ENCODE data around the gene OSBPL7. TPM values are rescaled to one million over a fixed set of nuclear protein-coding genes. Genes with fewer than 3 reads are reported as not detected.

OSBPL7 gene
- total and polyA plus RNA-seq, 2 donors (not counting 3 experiments of a cell fraction or from before 2014, with no cell fraction given) = 16.2 to 29.1 TPM

DNA sequence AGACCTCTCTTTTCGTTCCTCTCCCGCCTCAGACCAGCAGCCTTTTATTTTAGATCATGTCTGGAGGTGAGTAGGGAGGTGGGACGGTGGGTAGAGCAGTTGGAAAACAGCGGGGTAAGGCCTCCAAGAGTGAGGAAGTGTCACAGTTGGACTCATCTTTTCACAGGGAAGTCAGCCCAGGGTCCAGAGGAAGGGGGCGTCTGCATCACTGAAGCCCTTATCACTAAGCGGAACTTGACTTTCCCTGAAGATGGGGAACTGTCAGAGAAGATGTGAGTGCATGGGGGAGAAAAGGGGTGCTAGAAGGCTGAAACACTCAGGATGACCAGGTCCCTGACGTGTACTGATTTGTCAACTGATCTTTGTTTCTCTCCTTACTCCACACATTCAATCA lies 10.3 kb upstream of the OSBPL7 start:
- Histone ChIP-seq H3K4me2 (ENCODE audit: insufficient read depth, low read length) (peak overlapping the region; percentile 90), H3K9me3 (replicated peaks; ENCODE audit: control insufficient read depth, insufficient read depth, low read length) (no peaks in the 10 kb centered on the region), H3K9me1 (replicated peaks; ENCODE audit: control insufficient read depth, extremely low read depth, insufficient read depth, low read length) (no peaks in the 10 kb centered on the region), H2AFZ (ENCODE audit: low read depth, low read length) (peak overlapping the region; percentile 81), H3K27ac (ENCODE audit: insufficient read depth, low read depth, low read length) (no peak overlapping the region), H3K4me1 (ENCODE audit: control insufficient read depth, extremely low read depth, insufficient read depth, low read length) (peaks cover 28% of the 10 kb centered on the region), H3K9ac (replicated peaks; ENCODE audit: extremely low read depth, insufficient read depth, low read length) (peak overlapping the region; percentile 5), H3K79me2 (ENCODE audit: control insufficient read depth, insufficient read depth, low read length) (peaks cover 14% of the 10 kb centered on the region), H4K20me1 (replicated peaks; ENCODE audit: control insufficient read depth, extremely low read depth, insufficient read depth, low read length) (no peaks in the 10 kb centered on the region), H3K36me3 (ENCODE audit: control insufficient read depth in 2 of 2, extremely low read depth in 1 of 2, insufficient read depth in 2 of 2, low read length in 2 of 2) (peaks cover 0 to 11% of the 10 kb centered on the region in 2 experiments), H3K27me3 (ENCODE audit: control insufficient read depth in 2 of 2, insufficient read depth in 2 of 2, low read length in 2 of 2) (no peaks in the 10 kb centered on the region), H3K4me3 (replicated peaks in 1 of 3; ENCODE audit: insufficient read depth in 1 of 3, low read depth in 1 of 3, low read length in 3 of 3) (peak overlapping the region in 1 of 3 experiments; percentile 37)
- FAIRE-seq (peak; percentile 26), DNase-seq (ENCODE audit: low read depth, low spot score) (no peak)
- intact Hi-C loops (cut with micrococcal nuclease) (loop anchor here (1.0 to 2.0 kb wide), 2 partner anchors 11 to 55 kb away; partner anchors contain the start of gene OSBPL7), dilution Hi-C loops (cut with MboI; ENCODE audit: extremely low pct_ligation_motif_present, low sequenced_read_pairs) (no loop called here)
- TF ChIP-seq POLR2AphosphoS5 (IDR thresholded peaks at IDR 0.05; ENCODE audit: insufficient read depth, low read depth, low read length) (no peak), JUN (IDR thresholded peaks at IDR 0.05; ENCODE audit: borderline replicate concordance, insufficient read depth, insufficient read length, low read depth) (no peak), MYC (IDR thresholded peaks at IDR 0.05; ENCODE audit: low read depth, low read length) (no peak), MAX (IDR thresholded peaks at IDR 0.05; ENCODE audit: insufficient read depth, insufficient read length) (no peak), POLR2A (IDR thresholded peaks at IDR 0.05; ENCODE audit: low read depth, low read length) (no peak), GATA2 (IDR thresholded peaks at IDR 0.05; ENCODE audit: insufficient read depth, insufficient read length, low read depth, low read length) (no peak), EZH2 (IDR thresholded peaks at IDR 0.05; ENCODE audit: borderline replicate concordance, low read depth, low read length, severe bottlenecking) (no peak), FOS (IDR thresholded peaks at IDR 0.05; ENCODE audit: borderline replicate concordance, insufficient read depth, low read length) (no peak)
- TF ChIP-seq, protein P1, sequence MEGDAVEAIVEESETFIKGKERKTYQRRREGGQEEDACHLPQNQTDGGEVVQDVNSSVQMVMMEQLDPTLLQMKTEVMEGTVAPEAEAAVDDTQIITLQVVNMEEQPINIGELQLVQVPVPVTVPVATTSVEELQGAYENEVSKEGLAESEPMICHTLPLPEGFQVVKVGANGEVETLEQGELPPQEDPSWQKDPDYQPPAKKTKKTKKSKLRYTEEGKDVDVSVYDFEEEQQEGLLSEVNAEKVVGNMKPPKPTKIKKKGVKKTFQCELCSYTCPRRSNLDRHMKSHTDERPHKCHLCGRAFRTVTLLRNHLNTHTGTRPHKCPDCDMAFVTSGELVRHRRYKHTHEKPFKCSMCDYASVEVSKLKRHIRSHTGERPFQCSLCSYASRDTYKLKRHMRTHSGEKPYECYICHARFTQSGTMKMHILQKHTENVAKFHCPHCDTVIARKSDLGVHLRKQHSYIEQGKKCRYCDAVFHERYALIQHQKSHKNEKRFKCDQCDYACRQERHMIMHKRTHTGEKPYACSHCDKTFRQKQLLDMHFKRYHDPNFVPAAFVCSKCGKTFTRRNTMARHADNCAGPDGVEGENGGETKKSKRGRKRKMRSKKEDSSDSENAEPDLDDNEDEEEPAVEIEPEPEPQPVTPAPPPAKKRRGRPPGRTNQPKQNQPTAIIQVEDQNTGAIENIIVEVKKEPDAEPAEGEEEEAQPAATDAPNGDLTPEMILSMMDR (IDR thresholded peaks at IDR 0.05; ENCODE audit: extremely low read depth in 1 of 2, insufficient read depth in 1 of 2, low read depth in 1 of 2, low read length in 2 of 2) = no peak
- CTCF ChIA-PET = interaction anchor here (0.6 to 1.7 kb wide), 12 partner anchors 9 to 168 kb away, joined by 3 to 22 read pairs (median 4); partner anchors contain the start of genes OSBPL7, PNPO and SCRN2
- POLR2A ChIA-PET = interaction anchor here (1.2 kb wide), 2 partner anchors 8 to 10 kb away, joined by 3 to 5 read pairs; partner anchors contain the start of gene OSBPL7
- no TSS peak for BruUV-seq (replicated peaks)
